Sciatic nerve (tissue), 2 donors: ENCODE results near the gene NKAPD1. TPM values are rescaled to one million over a fixed set of nuclear protein-coding genes. Genes with fewer than 3 reads are reported as not detected.
"Not testable (repeated sequence)": the region's sequence is repeated elsewhere in the genome, so short reads cannot be mapped to it uniquely, and the experiment has no call there.

Source experiments
- ATAC-seq: fragments of 200-7000 bp; cut with Tn5 transposase; one replicate; pipeline ENCODE4 v1.9.1; 2020; ENCODE audit warnings: mild to moderate bottlenecking, moderate library complexity
- DNase-seq: peaks from one replicate; pipeline ENCODE4 v3.0.0-alpha.2; 2020; ENCODE audit warnings: low spot score
- intact Hi-C: fragments of 100-400 bp; cut with DNase I; formaldehyde crosslinking; loops from one replicate; pipeline ENCODE4 v1.14.2; 2022
- total RNA-seq: library from RNA; stranded (reverse); fragmentation: NEBNext Ultra II Directional; extraction: Animal tissue kit (Norgen Biotek cat#: 25700); gene quantifications from one replicate; pipeline ENCODE4 v1.2.1, GENCODE V29; 2021
- donor health status: DM: no; HTN: no; CAD: no.
- donor health status: DM: no; HTN: no; CAD: no.

The NKAPD1 gene, protein sequence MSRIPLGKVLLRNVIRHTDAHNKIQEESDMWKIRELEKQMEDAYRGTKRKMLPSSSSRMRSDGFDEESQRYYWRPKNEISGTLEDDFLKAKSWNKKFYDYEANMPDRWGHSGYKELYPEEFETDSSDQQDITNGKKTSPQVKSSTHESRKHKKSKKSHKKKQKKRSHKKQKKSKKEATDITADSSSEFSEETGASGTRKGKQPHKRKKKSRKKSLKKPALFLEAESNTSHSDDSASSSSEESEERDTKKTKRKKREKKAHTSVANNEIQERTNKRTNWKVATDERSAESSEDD
- total RNA-seq: 18.1 TPM

DNA sequence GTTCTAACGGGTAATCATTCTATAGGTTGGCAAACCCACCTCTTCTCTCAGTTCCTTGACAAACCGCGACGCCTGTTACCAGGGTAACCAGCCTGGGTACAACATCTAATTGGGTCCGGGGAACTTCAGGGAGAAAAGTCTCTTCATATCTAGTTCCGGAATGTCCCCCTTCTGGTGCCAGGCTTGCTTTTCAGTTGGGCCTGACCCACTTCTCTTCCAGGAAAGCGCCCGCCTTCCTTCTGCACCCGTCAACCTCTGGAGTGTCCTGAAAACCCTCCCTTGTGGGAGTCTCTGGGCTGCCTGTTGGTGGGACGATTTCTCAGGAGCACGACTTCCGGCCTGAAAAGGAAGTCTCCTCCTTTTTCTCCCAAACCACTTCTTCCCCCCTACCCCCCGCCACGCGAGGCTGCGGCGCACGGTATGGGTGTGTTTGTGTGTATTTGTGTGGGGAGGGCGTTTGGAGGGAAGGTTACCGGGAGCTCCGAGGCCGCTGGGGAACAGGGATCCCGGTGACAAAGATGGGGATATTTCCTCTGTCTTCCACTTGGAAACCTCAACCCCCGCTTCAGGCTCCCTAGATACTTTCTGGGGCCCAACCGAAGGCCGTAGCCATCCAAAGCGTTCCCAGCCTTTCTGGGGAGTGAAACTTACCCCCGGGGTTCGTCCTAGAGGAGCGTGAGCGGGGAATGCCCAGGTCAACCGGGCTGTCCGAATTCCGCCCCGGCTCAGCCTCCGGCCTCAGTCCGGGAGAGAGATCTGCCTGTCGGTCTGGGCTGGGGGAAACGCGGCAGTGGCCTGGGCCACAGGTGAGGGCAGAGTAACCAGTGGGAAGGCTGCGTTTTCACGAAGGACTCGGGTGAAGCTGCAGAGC, at the start of gene NKAPD1, which contains the start of gene PIH1D2:
Gene NKAPD1 (plus strand): TSS at position 359 of the 871 bp plus-strand sequence. CDS start 1,276 bp downstream, outside the sequence.
Gene PIH1D2 (minus strand): TSS at position 77 of the 871 bp plus-strand sequence. CDS start 843 bp downstream, outside the sequence.
- DNase-seq (peak; percentile 82), ATAC-seq (peak; percentile 94)
- intact Hi-C loops: no loop called here

DNA sequence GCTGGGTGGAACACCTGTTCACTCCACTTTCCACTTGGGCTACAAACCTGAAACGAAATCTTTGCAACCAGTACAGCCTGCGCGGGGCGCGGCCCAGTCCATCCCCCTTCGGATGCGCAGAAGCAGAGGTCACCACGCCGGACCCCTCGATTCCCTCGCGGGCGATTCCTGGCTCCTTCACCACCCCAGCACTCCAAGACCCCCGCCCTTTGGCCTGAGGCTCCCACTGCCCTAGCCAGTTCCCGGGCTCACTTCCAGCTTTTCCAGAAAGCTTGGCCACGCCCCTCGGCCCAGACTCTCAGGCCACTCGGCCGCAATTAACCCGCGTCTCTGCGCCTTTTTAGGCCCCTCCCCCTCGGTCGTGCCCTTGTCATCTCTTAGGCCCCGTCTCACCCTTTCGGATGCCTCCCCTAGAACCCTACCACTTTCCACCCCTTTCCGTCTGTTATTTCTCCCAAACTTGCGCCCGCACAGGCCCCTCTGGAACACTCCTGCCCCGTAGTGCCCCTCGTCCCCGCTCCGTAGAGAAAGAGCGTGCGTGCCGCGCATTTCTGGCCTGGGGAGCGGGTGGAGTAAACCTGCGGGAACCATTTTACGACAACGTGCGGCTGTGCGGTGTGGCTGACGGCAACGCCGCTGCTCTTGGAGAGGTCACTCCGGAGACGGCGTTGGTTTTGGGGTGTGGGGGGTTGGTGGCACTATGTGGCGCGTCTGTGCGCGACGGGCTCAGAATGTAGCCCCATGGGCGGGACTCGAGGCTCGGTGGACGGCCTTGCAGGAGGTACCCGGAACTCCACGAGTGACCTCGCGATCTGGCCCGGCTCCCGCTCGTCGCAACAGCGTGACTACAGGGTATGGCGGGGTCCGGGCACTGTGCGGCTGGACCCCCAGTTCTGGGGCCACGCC, 49.1 kb upstream of the NKAPD1 start, which contains the start of gene DLAT:
Gene DLAT (plus strand): TSS at position 636 of the 906 bp plus-strand sequence. CDS start 65 bp downstream, at position 701.
- intact Hi-C loops: no loop called here
- ATAC-seq (peak; percentile 96), DNase-seq (peak; percentile 88)

DNA sequence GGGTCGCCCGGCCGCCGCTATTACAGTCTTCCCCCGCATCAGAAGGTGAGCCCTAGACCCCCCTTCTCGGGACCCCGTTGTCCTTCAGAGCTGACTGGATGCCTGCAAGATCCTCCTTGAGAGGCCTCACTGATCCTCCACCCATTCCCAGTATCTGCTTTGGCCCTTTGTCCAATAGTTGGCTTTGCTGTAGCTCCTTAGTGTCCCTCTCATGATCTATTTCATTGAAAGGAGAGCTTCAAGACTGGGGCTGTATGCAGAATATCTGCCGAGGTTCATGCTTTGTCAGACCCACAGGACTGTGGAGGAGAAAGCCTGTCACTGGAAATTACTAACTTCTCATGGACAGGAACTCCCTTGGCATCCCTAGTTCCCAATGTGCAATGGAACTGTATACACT, 48.4 kb upstream of the NKAPD1 start:
- DNase-seq (no peak), ATAC-seq (peak; percentile 38)
- intact Hi-C loops: no loop called here

DNA sequence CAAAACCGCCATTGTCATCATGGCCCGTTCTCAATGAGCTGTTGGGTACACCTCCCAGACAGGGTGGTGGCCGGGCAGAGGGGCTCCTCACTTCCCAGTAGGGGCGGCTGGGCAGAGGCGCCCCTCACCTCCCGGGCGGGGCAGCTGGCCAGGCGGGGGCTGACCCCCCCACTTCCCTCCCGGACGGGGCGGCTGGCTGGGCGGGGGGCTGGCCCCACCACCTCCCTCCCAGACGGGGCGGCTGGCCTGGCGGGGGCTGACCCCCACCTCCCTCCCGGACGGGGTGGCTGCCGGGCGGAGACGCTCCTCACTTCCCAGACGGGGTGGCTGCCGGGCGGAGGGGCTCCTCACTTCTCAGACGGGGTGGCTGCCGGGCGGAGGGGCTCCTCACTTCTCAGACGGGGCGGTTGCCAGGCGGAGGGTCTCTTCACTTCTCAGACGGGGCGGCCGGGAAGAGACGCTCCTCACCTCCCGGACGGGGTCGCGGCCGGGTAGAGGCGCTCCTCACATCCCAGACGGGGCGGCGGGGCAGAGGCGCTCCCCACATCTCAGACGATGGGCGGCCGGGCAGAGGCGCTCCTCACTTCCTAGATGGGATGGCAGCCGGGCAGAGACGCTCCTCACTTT, 47.2 kb upstream of the NKAPD1 start:
- ATAC-seq, intact Hi-C loops, DNase-seq: not testable (repeated sequence)

DNA sequence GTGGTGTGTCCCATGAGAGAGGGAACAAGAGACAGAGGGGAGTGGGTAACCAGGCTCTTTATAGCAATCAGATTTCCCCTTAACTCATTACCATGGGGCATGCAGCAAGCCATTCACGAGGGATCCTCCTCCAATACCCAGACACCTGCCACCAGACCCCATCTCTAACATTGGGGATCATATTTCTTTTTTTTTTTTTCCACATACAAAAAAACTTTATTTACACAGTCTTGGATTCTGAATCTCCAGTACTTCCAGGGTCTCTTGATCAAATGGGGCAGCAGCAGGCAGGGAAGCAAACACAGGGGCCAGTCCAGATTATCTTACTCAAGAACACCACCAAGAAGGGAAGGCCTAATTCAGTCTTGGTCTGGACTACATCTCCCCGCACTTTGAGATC, 44.6 kb upstream of the NKAPD1 start:
- intact Hi-C loops: no loop called here
- ATAC-seq: no peak
- DNase-seq: no peak

DNA sequence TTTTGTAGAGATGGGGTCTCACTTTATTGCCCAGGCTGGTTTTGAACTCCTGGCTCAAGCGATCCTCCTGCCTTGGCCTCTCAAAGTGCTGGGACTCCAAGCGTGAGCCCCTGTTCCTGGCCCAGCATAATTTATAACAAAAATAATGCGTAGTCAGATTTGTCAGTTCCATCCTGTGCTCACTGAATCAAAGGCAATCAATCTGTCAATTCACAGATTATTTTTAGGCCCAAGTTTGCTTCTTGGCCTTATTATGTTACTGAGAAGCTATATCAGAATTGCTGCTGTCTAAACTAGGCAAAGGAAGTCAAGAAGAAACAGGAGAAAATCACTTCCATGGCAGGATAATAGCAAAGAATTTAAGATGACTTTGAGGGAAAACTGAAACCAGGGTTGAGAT, 40.2 kb upstream of the NKAPD1 start:
- intact Hi-C loops: no loop called here
- no peak for ATAC-seq
- DNase-seq: no peak

DNA sequence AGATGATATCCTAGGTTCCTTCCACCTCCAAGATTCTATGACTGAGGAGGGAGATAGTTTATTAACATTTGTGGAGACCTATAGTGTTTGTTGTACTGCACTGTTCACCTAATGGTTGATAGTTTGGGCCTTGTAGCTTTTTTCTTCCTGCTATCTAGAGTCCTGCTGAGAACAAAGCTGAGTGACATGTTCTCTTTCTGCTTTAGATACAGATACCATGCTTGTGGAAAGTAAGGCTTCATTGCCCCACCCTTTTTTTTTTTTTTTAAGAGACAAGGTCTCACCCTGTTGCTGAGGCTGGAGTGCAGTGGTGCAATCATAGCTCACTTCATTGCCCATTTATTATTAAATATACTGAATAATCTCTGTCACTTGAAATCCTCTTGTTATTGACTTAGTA, 36.6 kb upstream of the NKAPD1 start:
- ATAC-seq (no peak), DNase-seq (no peak)
- intact Hi-C loops: no loop called here

DNA sequence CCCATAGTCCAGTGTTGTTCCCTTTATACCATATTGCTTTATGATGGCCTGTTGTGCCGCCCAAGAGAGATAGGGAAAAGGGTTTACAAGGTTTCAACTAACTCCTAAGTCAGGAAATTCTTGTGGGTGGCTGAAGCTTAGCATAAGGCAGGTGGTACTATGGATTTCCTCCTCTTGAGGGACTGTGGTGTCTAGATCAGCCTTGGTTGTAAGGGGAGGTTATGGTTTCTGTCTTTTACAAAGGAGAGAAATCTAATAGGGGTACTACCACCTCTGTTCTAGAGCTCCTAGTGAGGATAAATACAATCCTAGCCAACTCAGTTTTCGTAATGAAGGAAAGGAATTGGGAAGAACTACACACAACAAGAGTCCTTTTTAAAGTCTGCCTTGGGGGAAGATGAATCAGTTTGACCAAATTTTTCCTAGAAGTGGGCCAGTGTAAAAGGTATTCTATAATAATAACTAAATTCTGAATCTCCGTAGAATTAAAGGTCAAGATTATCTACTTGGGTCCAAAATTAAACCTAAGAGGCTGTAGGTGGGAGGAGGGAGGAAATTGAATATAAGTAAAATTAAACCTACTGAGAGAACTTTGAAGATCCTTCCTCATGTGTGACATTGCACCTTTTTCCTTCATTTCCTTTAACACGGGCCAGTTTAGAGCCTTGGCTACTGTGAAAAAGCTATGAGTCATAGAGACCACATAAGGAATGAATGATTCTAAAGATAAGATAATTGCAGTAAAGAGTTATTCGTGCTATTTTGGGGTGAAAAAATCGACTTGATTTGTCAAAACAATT, 31.7 kb upstream of the NKAPD1 start:
- DNase-seq (no peak), ATAC-seq (no peak)
- intact Hi-C loops: no loop called here

DNA sequence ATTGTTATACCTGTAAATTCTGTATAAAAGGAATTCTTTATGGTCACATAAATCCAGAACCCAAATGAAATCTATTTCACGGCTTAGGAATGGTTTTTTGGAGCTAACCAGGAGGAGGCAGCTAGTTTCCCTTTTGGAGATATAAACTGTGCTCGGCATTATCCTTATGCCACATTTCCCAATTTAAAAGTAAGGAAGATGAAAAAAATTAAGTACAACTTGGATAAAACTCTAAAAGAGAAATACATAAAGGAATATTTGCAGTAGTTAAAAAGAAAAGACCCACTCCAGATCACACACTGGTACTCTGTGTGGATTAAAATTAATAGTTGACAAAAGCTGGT, 31.2 kb upstream of the NKAPD1 start:
- no peak for ATAC-seq
- no peak for DNase-seq
- intact Hi-C loops: no loop called here

DNA sequence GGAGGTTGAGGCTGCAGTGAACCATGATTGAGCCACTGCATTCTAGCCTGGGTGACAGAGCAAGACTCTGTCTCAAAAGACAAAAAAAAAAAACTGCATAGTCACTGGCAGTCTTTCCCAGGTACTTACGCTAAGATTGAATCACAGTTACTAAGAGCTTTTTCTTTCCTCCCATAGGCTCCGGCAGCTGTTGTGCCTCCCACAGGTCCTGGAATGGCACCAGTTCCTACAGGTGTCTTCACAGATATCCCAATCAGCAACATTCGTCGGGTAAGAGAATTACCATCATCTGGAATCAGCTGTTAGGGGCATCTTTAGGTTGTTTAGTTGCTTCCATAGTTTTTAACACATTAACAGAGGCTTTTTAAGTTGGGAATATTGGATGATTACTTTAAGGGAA, 29.1 kb upstream of the NKAPD1 start:
- DNase-seq: no peak
- intact Hi-C loops: no loop called here
- no peak for ATAC-seq

DNA sequence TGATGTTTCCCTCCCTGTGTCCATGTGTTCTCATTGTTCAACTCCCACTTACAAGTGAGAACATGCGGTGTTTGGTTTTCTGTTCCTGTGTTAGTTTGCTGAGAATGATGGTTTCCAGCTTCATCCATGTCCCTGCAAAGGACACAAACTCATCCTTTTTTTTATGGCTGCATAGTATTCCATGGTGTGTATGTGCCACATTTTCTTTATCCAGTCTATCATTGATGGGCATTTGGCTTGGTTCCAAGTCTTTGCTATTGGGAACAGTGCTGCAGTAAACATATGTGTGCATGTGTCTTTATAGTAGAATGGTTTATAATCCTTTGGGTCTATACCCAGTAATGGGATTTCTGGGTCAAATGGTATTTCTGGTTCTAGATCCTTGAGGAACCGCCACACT, 27.5 kb upstream of the NKAPD1 start:
- intact Hi-C loops, DNase-seq, ATAC-seq: not testable (repeated sequence)

DNA sequence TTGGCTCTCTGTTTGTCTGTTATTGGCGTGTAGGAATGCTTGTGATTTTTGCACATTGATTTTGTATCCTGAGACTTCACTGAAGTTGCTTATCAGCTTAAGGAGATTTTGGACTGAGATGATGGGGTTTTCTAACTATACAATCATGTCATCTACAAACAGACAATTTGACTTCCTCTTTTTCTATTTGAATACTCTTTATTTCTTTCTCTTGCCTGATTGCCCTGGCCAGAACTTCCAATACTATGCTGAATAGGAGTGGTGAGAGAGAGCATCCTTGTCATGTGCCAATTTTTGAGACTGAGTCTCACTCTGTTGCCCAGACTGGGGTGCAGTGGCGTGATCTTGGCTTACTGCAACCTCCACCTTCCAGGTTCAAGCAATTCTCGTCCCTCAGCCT, 25.8 kb upstream of the NKAPD1 start:
- DNase-seq, intact Hi-C loops, ATAC-seq: not testable (repeated sequence)

DNA sequence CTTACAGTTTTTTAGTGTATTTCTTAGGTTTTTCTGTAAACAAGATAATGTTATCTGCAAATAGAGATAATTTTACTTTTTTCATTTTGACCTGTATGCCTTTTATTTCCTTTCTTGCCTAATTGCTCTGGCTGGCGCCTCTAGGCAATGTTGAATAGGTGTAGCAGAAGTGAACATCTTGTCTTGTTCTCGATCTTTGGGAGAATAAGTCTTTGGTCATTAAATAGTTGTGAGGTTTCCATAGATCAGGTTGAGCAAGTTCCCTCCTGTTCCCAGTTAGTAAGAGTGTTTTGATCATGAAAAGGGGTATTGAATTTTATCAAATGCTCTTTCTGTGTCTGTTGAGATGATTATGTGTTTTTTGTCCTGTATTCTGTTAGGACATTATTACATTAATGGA, 24.3 kb upstream of the NKAPD1 start:
- DNase-seq (no peak), ATAC-seq (no peak)
- intact Hi-C loops: no loop called here

DNA sequence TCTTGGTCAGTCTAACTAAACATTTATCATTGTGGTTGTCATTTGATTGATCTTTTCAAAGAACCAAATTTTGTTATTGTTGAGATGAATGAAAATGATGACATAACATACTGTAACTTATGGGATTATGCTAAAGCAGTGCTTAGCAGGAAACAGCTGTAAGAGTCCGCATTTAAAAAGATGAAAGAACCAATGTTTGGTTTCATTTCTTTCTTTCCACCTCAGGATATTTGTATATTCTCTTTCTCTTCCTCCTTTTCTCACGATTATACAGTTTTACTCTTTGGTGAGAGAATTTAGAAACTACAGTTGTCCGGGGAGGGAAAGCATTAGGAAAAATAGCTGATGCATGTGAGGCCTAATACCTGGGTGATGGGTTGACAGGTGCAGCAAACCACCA, 23.4 kb upstream of the NKAPD1 start:
- ATAC-seq (no peak), DNase-seq (no peak)
- intact Hi-C loops: no loop called here

DNA sequence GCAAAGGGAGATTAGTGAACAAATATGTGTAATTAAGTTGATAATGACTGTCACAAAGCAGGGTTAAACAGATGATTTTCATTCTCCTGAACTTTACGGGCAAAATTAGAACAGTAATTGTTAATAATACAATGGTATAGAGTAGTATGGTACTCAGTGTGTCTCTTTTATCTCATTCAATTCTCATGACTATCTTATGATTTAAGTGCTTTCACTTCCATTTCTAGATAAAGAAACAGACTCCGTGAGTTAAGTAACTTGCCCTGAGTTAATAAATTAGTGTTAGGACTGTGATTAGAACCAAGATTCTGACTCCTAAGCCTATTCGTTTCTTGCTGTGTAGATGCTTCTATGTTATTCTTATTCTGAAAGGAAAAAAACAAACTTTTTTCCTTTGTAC, 22.3 kb upstream of the NKAPD1 start:
- intact Hi-C loops: no loop called here
- ATAC-seq: no peak

DNA sequence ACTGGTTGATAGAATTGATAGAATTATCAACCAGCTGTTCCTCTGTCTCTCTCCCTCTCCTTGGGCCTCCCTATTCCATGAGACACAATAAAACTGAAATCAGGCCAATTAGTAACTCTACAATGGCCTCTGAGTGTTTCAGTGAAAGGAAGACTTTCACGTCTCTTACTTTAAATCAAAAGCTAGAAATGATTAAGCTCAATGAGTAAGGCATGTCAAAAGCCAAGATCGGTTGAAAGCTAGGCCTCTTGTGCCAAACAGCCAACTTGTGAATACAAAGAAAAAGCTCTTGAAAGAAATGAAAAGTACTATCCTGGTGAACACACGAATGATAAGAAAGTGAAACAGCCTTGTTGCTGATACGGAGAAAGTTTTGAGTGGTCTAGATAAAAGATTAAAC, 16.9 kb upstream of the NKAPD1 start:
- intact Hi-C loops: no loop called here
- DNase-seq: no peak
- no peak for ATAC-seq

More for the DNA sequence above, 22.3 kb upstream of the NKAPD1 start:
- DNase-seq: no peak

DNA sequence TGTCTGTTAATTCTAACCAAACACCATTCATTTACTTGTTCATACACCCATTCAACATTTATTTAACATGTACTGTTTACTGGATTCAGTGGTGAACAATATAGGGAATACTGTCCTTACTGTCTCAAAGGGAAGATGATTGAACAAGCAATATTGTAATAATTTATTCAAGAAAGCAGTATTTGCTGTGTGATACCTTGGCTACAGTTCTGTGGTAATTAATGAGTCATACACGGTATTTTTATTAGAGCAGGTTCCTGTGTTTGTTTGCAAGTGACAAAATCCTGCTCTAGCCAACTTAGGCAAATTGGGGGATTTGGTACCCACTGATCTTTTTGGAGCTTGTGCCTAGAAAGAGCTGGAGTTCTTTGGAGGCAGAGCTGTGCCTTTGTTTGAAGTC, 16.0 kb upstream of the NKAPD1 start:
- no peak for DNase-seq
- intact Hi-C loops: no loop called here
- ATAC-seq: no peak

DNA sequence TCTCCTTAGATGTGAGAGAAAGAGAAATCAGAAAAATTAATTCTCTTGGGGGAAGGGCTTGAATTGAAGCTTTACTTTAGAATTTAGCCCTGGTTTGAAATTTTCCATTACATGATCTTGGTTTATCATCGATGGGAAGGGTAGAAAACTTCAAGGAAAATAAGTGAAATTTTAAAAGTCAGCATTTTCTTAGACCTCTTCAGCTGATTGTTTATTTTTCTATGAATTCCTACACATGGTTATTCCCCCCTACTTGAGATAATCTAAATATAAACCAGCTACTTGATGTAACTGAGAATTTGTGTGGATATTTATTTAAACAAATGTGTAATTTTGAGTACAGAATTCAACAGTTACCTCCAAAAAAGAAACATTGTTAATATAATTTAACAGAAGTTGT, 11.2 kb upstream of the NKAPD1 start:
- intact Hi-C loops: no loop called here
- no peak for ATAC-seq

More for the DNA sequence above, 11.2 kb upstream of the NKAPD1 start:
- DNase-seq: no peak
